ENCODE data around the gene RXRB. TPM values are rescaled to one million over a fixed set of nuclear protein-coding genes. Genes with fewer than 3 reads are reported as not detected.

RXRB gene
- total and polyA plus RNA-seq, 10 of the 15 experiments (the other 5 are each of a cell fraction or from before 2014, with no cell fraction given), result 0.71 to 35.0 (median 20.4) TPM

DNA sequence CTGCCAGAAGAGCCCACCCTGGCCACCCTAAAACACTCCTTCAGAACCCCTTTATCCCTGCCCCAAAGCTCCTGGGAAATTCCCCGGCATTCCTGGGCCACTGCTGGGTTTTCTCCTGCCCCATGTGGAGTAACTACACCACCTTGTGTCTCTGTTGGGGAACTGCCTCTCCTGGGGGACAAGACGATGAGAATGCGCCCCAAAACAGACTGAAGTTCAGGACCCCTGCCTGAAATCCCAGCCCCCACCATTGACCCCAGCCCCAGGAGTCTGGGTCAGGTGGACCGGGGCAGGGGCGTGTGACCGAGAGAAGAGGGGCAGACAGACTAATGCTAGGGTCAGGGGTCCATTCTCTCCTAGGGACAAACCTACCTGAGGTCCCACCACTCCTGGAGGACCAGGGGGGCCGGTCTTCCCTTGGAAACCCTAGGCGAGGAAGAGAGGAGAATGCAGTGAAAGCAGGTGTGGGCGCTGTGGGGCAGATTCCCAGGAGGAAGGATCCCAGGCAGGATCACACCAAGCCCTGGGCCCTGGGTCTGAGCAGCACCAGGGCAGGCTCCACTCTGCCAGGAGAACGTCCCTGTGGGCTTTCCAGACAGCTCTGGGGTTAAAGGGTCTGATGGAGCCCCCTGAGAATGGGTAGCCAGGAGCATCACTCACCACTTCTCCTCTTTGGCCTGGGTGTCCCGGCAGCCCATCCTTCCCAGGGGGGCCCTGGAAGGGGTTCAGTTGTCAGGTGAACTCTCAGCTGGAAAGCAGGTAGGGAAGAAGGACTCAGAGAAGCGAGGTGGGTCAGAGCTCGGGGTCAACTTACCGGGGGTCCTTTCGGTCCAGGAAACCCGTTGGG is 27.6 kb downstream of the RXRB start (continued):
- TF ChIP-seq EED (IDR thresholded peaks at IDR 0.05; ENCODE audit: low read depth), result peak; percentile 54; the same call in 1 of the 2 replicates
- TF ChIP-seq EP300 (IDR thresholded peaks at IDR 0.05; ENCODE audit: borderline replicate concordance in 1 of 2, control insufficient read depth in 1 of 2, low read depth in 2 of 2, low read length in 2 of 2), result no peak
- no peak for TF ChIP-seq USF1 (IDR thresholded peaks at IDR 0.05; ENCODE audit: borderline replicate concordance, extremely low read length, insufficient read depth, low read depth, low read length)
- TF ChIP-seq PAX5 (IDR thresholded peaks at IDR 0.05; ENCODE audit: borderline replicate concordance, low read depth, low read length), result no peak
- peak; percentile 42; the same call in 1 of the 2 replicates for TF ChIP-seq NR2F1 (conservative IDR thresholded peaks at IDR 0.05)
- peak; percentile 80 to 83 (median 83) for TF ChIP-seq CTCF (IDR thresholded peaks at IDR 0.05 in 2 of 3, conservative IDR thresholded peaks at IDR 0.05 in 1 of 3; ENCODE audit: control insufficient read depth in 2 of 3, extremely low read depth in 1 of 3, insufficient read depth in 1 of 3, low read depth in 3 of 3, low read length in 3 of 3)
- no peak for TF ChIP-seq MEF2B (IDR thresholded peaks at IDR 0.05; ENCODE audit: partially characterized antibody, poor library complexity, severe bottlenecking)
- peak; percentile 75 for TF ChIP-seq IKZF1 (conservative IDR thresholded peaks at IDR 0.05)
- no peak for TF ChIP-seq ZBED1 (IDR thresholded peaks at IDR 0.05; ENCODE audit: borderline replicate concordance)
- TF ChIP-seq RFX5 (IDR thresholded peaks at IDR 0.05; ENCODE audit: low read depth, low read length), result no peak
- no peak for TF ChIP-seq CREM (IDR thresholded peaks at IDR 0.05; ENCODE audit: low read depth)
- peak; percentile 88 for TF ChIP-seq SMC3 (IDR thresholded peaks at IDR 0.05; ENCODE audit: borderline replicate concordance, low read length)
- TF ChIP-seq HCFC1 (IDR thresholded peaks at IDR 0.05; ENCODE audit: low read length), result no peak
- no peak for TF ChIP-seq ASH2L (IDR thresholded peaks at IDR 0.05; ENCODE audit: borderline replicate concordance, low read depth)
- TF ChIP-seq, protein P1, sequence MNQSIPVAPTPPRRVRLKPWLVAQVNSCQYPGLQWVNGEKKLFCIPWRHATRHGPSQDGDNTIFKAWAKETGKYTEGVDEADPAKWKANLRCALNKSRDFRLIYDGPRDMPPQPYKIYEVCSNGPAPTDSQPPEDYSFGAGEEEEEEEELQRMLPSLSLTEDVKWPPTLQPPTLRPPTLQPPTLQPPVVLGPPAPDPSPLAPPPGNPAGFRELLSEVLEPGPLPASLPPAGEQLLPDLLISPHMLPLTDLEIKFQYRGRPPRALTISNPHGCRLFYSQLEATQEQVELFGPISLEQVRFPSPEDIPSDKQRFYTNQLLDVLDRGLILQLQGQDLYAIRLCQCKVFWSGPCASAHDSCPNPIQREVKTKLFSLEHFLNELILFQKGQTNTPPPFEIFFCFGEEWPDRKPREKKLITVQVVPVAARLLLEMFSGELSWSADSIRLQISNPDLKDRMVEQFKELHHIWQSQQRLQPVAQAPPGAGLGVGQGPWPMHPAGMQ (IDR thresholded peaks at IDR 0.05; ENCODE audit: borderline replicate concordance), result no peak
- no peak for TF ChIP-seq NBN (IDR thresholded peaks at IDR 0.05)
- TF ChIP-seq NFIC (IDR thresholded peaks at IDR 0.05; ENCODE audit: low read depth, low read length), result no peak
- TF ChIP-seq LARP7 (IDR thresholded peaks at IDR 0.05), result no peak
- TF ChIP-seq YY1 (IDR thresholded peaks at IDR 0.05; ENCODE audit: low read depth, low read length), result 0 out of 2 replicates have a peak, but pooled peaks have one; percentile 28
- no peak for TF ChIP-seq CREB1 (IDR thresholded peaks at IDR 0.05; ENCODE audit: low read depth)
- peak; percentile 68 to 74 for TF ChIP-seq IKZF2 (IDR thresholded peaks at IDR 0.05)
- TF ChIP-seq CBX3 (IDR thresholded peaks at IDR 0.05; ENCODE audit: borderline replicate concordance, low read depth), result no peak
- TF ChIP-seq RELA (IDR thresholded peaks at IDR 0.05; ENCODE audit: borderline replicate concordance, partially characterized antibody), result peak; percentile 14
- peak; percentile 17; the same call in 1 of the 2 replicates for TF ChIP-seq RB1 (IDR thresholded peaks at IDR 0.05; ENCODE audit: borderline replicate concordance)
- no peak for TF ChIP-seq EZH2 (IDR thresholded peaks at IDR 0.05; ENCODE audit: borderline replicate concordance, control insufficient read depth, low read depth, low read length)

All from GM12878 (cell line).